Endothelial cell of umbilical vein (primary cell): ENCODE measurements around the gene HIVEP3. TPM values are rescaled to one million over a fixed set of nuclear protein-coding genes. Genes with fewer than 3 reads are reported as not detected.

Source experiments
- BruUV-seq: library from RNA; stranded (reverse); fragments of 400-500 nt; replicated peaks from 2 replicates; lab custom pipeline; 2021; lab: Mats Ljungman, UMichigan
- CTCF ChIA-PET: fragments of 300-600, 350-600 bp; sonication (Branson Sonifier 250); formaldehyde crosslinking; loops from one replicate; lab custom pipeline; 2021; ENCODE audit warnings: antibody characterized with exemption, inconsistent platforms; lab: Charles Lee
- POLR2A ChIA-PET: fragments of 300-600, 350-600 bp; sonication (Branson Sonifier 250); formaldehyde crosslinking; loops from one replicate; lab custom pipeline; 2021; ENCODE audit warnings: antibody characterized with exemption, inconsistent platforms; lab: Charles Lee
- DNase-seq: peaks from one replicate; pipeline ENCODE4 v3.0.0-alpha.2; 2011; ENCODE audit warnings: low read depth, low spot score
- FAIRE-seq: peaks from 2 replicates; lab custom pipeline; 2011; peaks lifted over from hg19 to GRCh38; lab: Jason Lieb, UNC
- H2AFZ ChIP-seq: 2 replicates; pipeline ENCODE4 v1.6.0; 2012; ENCODE audit warnings: low read depth, low read length, control low read depth, inconsistent platforms
- H3K27ac ChIP-seq: 2 replicates; pipeline ENCODE4 v1.5.1; 2011; ENCODE audit warnings: low read depth, mild to moderate bottlenecking, control low read depth, low read length, moderate library complexity; ENCODE audit not compliant: insufficient read depth
- H3K27me3 ChIP-seq, 2 experiments: 2 replicates each; pipeline versions ENCODE4 v1.6.0 to v1.6.1; 2011; ENCODE audit warnings: low read length in 2 of 2, mixed read lengths in 1 of 2; ENCODE audit not compliant: control insufficient read depth in 2 of 2, insufficient read depth in 2 of 2
- H3K36me3 ChIP-seq, 2 experiments: 2 replicates in 1 of 2; 3 replicates in 1 of 2; pipeline ENCODE4 v1.5.1; 2011; ENCODE audit warnings: low read length in 2 of 2, mild to moderate bottlenecking in 1 of 2, moderate library complexity in 1 of 2; ENCODE audit not compliant: control insufficient read depth in 2 of 2, insufficient read depth in 2 of 2; ENCODE audit errors: extremely low read depth in 1 of 2
- H3K4me1 ChIP-seq: 3 replicates; pipeline ENCODE4 v1.5.1; 2011; ENCODE audit warnings: mild to moderate bottlenecking, low read length; ENCODE audit not compliant: control insufficient read depth, insufficient read depth; ENCODE audit errors: extremely low read depth
- H3K4me2 ChIP-seq: 2 replicates; pipeline ENCODE4 v1.6.1; 2011; ENCODE audit warnings: low read length, control low read depth, mixed read lengths; ENCODE audit not compliant: insufficient read depth
- H3K4me3 ChIP-seq, 3 experiments: fragments of 200-600 bp in 1 of 3; sonication (generic), shearing (Covaris generic) in 1 of 3; replicated peaks in 1 of 3; 2 replicates each; pipeline ENCODE4 v1.5.1; 2011 to 2016; ENCODE audit warnings: control low read depth in 3 of 3, low read length in 3 of 3, mild to moderate bottlenecking in 2 of 3, inconsistent platforms in 1 of 3, low read depth in 1 of 3, moderate library complexity in 1 of 3; ENCODE audit not compliant: insufficient read depth in 1 of 3
- H3K79me2 ChIP-seq: 2 replicates; pipeline ENCODE4 v1.6.0; 2012; ENCODE audit warnings: low read length, inconsistent platforms; ENCODE audit not compliant: control insufficient read depth, insufficient read depth
- H3K9ac ChIP-seq: replicated peaks from 2 replicates; pipeline ENCODE3; 2011; ENCODE audit warnings: low read length, control low read depth; ENCODE audit not compliant: insufficient read depth; ENCODE audit errors: extremely low read depth
- H3K9me1 ChIP-seq: replicated peaks from 3 replicates; pipeline ENCODE4 v1.6.0; 2011; ENCODE audit warnings: mild to moderate bottlenecking, low read length; ENCODE audit not compliant: control insufficient read depth, insufficient read depth; ENCODE audit errors: extremely low read depth
- H3K9me3 ChIP-seq: replicated peaks from 2 replicates; pipeline ENCODE4 v1.5.1; 2012; ENCODE audit warnings: low read length, inconsistent platforms; ENCODE audit not compliant: control insufficient read depth, insufficient read depth
- H4K20me1 ChIP-seq: replicated peaks from 2 replicates; pipeline ENCODE3; 2011; ENCODE audit warnings: mild to moderate bottlenecking, low read length; ENCODE audit not compliant: control insufficient read depth, insufficient read depth; ENCODE audit errors: extremely low read depth
- EZH2 ChIP-seq: IDR thresholded peaks from 2 replicates; pipeline ENCODE4 v1.6.1; 2012; ENCODE audit warnings: borderline replicate concordance, low read depth, mild to moderate bottlenecking, moderate library complexity, low read length, inconsistent platforms; ENCODE audit not compliant: severe bottlenecking
- FOS ChIP-seq: IDR thresholded peaks from 2 replicates; pipeline ENCODE4 v1.6.1; 2011; ENCODE audit warnings: mild to moderate bottlenecking, low read length, moderate library complexity, borderline replicate concordance; ENCODE audit not compliant: insufficient read depth
- GATA2 ChIP-seq: IDR thresholded peaks from 2 replicates; pipeline ENCODE4 v1.7.0; 2011; ENCODE audit warnings: low read depth, mild to moderate bottlenecking, moderate library complexity, mixed read lengths, low read length; ENCODE audit not compliant: insufficient read length, insufficient read depth
- JUN ChIP-seq: IDR thresholded peaks from 2 replicates; pipeline ENCODE4 v1.6.1; 2011; ENCODE audit warnings: borderline replicate concordance, low read depth; ENCODE audit not compliant: insufficient read length, insufficient read depth
- MYC ChIP-seq: IDR thresholded peaks from one replicate; pipeline ENCODE4 v1.6.1; 2011; ENCODE audit warnings: mild to moderate bottlenecking, low read depth, low read length
- POLR2A ChIP-seq: IDR thresholded peaks from 2 replicates; pipeline ENCODE4 v1.6.1; 2012; ENCODE audit warnings: low read depth, mild to moderate bottlenecking, control low read depth, low read length
- POLR2AphosphoS5 ChIP-seq: IDR thresholded peaks from 2 replicates; pipeline ENCODE4 v1.6.1; 2012; ENCODE audit warnings: low read depth, mild to moderate bottlenecking, control low read depth, low read length, moderate library complexity; ENCODE audit not compliant: insufficient read depth
- dilution Hi-C: fragments of 300-500 bp; cut with MboI; formaldehyde crosslinking; loops from one replicate; pipeline ENCODE4 v1.15.0; 2019; ENCODE audit warnings: low sequenced_read_pairs; ENCODE audit not compliant: extremely low pct_ligation_motif_present
- intact Hi-C: fragments of 100-400 bp; cut with micrococcal nuclease; formaldehyde crosslinking; loops from one replicate; pipeline ENCODE4 v1.10.0; 2022
- polyA plus RNA-seq, 4 experiments: library from polyadenylated mRNA; depleted of rRNA in 3 of 4; stranded (reverse) in 3 of 4; unstranded in 1 of 4; fragments of >200 nt; gene quantifications; 2 replicates each; pipeline versions ENCODE4 v1.2.1 to v1.2.3, GENCODE V29; 2011 to 2012; ENCODE audit warnings: missing spikeins in 1 of 4
- total RNA-seq: library from RNA; stranded (reverse); gene quantifications from 2 replicates; pipeline ENCODE4 v1.2.3, GENCODE V29; 2021
- TF ChIP-seq, protein P1 (sequence below): IDR thresholded peaks from 2 replicates; pipeline ENCODE4 v1.6.1; 2011; ENCODE audit not compliant: insufficient read depth, insufficient read length
- TF ChIP-seq, protein P2 (sequence below), 2 donors: IDR thresholded peaks; 1 replicate in 1 of 2; 2 replicates in 1 of 2; pipeline ENCODE4 v1.5.1; 2011; ENCODE audit warnings: low read length in 2 of 2, mild to moderate bottlenecking in 2 of 2, moderate library complexity in 2 of 2, control low read depth in 1 of 2, inconsistent platforms in 1 of 2, low read depth in 1 of 2; ENCODE audit not compliant: insufficient read depth in 1 of 2; ENCODE audit errors: extremely low read depth in 1 of 2

The HIVEP3 gene
- total and polyA plus RNA-seq, 2 donors (not counting 3 experiments of a cell fraction or from before 2014, with no cell fraction given) = 3.4 to 4.0 TPM

DNA sequence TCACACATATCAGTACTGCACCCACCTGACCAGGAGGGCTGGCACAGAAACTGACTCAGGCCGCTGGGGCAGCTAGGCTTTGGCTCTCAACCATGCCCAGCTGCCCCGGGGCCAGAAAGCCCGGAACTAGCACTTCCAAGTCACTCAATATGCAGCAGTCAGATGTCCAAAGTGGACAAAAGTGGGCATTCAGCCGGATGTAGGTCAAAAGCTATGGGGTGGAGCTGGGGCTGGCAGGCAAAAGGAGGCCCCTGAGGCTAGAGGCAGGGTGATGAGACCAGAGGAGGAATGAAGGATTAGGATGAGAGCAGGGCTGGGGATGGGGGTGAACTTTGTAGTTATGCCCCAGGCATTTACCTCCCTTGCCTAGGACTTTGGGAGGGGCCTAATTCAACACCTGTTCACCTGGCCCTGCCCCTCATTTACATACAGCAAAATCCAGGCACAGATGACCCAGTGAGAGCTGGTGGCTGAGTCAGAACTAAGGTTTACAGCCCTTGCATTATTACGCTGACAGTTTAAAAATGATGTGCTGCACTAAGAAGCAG is 403.5 kb downstream of the HIVEP3 start:
- H3K4me1 ChIP-seq = peaks cover 4% of the 10 kb centered on the region
- H3K27me3 ChIP-seq = no peaks in the 10 kb centered on the region
- CTCF ChIA-PET = interaction anchor here (0.7 to 3.3 kb wide), 15 partner anchors 10 to 658 kb away, joined by 3 to 33 read pairs (median 6); no protein-coding TSS in a partner anchor
- dilution Hi-C loops = no loop called here
- BruUV-seq = no TSS peak
- no peaks in the 10 kb centered on the region for H3K9me1 ChIP-seq
- no peaks in the 10 kb centered on the region for H4K20me1 ChIP-seq
- H3K4me3 ChIP-seq = no peak overlapping the region
- no peak overlapping the region for H3K27ac ChIP-seq
- no peaks in the 10 kb centered on the region for H3K79me2 ChIP-seq
- no peak overlapping the region for H3K4me2 ChIP-seq
- H3K9ac ChIP-seq = no peak overlapping the region
- H3K9me3 ChIP-seq = no peaks in the 10 kb centered on the region
- H3K36me3 ChIP-seq = no peaks in the 10 kb centered on the region
- POLR2A ChIA-PET = no interaction called here
- intact Hi-C loops = no loop called here
- TF ChIP-seq EZH2 (no peak), GATA2 (no peak), POLR2AphosphoS5 (no peak), POLR2A (no peak), JUN (no peak), MYC (no peak), FOS (no peak)
- TF ChIP-seq, protein P1, sequence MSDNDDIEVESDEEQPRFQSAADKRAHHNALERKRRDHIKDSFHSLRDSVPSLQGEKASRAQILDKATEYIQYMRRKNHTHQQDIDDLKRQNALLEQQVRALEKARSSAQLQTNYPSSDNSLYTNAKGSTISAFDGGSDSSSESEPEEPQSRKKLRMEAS = no peak
- TF ChIP-seq, protein P2, sequence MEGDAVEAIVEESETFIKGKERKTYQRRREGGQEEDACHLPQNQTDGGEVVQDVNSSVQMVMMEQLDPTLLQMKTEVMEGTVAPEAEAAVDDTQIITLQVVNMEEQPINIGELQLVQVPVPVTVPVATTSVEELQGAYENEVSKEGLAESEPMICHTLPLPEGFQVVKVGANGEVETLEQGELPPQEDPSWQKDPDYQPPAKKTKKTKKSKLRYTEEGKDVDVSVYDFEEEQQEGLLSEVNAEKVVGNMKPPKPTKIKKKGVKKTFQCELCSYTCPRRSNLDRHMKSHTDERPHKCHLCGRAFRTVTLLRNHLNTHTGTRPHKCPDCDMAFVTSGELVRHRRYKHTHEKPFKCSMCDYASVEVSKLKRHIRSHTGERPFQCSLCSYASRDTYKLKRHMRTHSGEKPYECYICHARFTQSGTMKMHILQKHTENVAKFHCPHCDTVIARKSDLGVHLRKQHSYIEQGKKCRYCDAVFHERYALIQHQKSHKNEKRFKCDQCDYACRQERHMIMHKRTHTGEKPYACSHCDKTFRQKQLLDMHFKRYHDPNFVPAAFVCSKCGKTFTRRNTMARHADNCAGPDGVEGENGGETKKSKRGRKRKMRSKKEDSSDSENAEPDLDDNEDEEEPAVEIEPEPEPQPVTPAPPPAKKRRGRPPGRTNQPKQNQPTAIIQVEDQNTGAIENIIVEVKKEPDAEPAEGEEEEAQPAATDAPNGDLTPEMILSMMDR (IDR thresholded peaks at IDR 0.05; ENCODE audit: extremely low read depth in 1 of 2, insufficient read depth in 1 of 2, low read depth in 1 of 2, low read length in 2 of 2) = no peak
- H2AFZ ChIP-seq = no peak overlapping the region
- no peak for FAIRE-seq
- no peak for DNase-seq
